Activated gamma-delta T cell (primary cell): ENCODE data around the gene RBM20.
"Not testable (repeated sequence)": the region's sequence is repeated elsewhere in the genome, so short reads cannot be mapped to it uniquely, and the experiment has no call there.

Experiments used
- DNase-seq: peaks from one replicate; lab custom pipeline; 2025; lab: John Stamatoyannopoulos, UW
- total RNA-seq, 2 donors: gene quantifications; one replicate each; lab custom pipeline; 2026; lab: John Stamatoyannopoulos, UW

RBM20 gene
- 0.67 to 2.8 reads per million in 2 donors for total RNA-seq

DNA sequence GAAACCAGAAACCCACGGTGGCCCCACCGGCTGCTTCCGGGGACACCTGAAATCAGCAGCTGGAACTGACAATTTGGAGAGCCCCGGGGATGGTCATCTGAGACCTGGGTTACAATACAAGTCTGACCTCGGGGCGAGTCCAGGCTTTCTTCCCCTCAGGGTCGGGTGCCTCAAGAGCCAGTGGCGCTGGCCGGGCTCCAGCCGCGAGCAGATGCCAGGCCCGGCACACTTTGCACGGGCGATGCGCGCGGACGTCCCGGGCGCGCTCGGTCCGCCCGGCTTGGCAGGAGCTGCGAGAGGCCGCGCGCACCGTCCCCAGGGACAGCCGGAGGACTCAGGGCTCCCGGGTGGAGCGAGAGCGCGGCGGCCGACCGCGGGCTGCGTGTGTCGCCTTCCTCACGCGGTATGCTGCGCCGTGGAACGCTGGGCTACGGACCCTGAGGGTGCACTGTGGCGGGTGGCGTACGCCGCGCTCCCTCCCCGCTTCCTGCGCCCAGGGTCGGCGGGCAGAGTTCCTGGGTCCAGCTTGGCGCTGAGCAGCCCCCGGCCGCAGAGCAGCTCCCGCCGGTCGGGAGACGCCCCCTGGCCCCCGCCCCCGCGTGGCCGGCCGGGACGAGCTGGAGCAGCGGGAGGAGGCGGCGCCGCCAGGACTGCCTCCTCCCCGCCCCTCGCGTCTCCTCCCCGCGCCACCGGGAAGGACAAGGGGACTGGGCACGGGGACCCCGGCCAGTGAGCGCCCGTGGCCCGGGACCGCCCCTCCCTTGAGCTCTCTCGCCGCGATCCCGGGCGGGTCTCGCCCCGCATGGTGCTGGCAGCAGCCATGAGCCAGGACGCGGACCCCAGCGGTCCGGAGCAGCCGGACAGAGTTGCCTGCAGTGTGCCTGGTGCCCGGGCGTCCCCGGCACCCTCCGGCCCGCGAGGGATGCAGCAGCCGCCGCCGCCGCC, at the start of gene RBM20:
TSS of gene RBM20 (plus strand) at position 684 of the 945 bp plus-strand sequence. CDS start at position 803, 119 bp downstream.
- peak; percentile 14 for DNase-seq

DNA sequence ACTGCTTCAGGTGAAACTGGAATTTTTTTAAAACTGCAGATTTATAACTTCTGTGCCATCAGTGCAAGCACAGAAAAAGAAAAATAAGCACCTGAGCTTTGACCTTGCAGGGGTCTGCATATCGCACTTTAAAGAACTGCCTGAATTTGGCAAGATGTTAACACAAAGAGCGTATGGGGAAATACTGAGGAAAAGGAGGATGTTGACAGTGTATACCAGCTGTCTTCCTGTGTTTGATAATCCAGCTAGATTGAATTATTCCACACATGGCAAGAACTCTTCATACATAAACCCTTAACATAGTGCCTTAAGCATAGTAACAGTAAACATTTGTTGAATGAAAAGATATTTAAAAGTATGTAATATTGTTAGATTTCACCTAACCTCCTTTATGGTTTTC, 46.7 kb upstream of the RBM20 start:
- no peak for DNase-seq

DNA sequence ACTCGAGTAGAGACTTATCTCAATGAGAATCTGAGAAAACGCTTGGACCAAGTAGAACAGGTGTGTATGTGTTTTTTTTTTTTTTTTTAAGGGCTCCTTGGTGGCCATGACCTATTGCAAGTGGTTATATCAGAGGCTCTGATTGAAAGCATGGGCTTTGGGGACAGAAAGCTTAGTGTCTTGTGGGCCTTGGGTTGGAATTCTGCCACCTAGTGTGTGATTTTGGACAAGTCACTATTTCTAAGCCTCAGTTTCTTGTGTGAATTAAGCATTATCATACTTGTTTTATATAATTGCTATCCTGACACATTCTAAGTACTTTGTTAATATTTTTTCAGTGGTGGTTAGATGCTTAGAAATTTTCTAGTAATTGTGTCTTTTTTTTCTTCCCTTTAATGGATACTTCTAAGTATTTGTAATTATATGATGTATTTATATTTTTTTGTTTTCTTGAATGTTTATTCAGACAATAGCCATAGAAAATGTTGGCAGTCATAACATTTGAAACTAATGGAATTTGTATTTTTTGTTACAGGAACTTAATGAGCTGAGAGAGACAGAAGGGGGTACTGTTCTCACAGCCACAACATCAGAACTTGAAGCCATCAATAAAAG, 43.5 kb upstream of the RBM20 start:
- DNase-seq = no peak

DNA sequence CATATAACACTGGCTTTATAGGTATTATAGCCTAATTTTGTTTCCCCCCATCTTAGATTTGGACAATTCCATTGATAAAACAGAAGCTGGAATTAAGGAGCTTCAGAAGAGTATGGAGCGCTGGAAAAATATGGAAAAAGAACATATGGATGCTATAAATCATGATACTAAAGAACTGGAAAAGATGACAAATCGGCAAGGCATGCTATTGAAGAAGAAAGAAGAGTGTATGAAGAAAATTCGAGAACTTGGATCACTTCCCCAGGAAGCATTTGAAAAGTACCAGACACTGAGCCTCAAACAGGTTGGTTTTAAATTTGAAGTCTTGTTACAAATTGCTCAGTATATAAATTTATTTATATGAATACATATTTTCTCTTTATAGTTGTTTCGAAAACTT, 42.6 kb upstream of the RBM20 start:
- no peak for DNase-seq

DNA sequence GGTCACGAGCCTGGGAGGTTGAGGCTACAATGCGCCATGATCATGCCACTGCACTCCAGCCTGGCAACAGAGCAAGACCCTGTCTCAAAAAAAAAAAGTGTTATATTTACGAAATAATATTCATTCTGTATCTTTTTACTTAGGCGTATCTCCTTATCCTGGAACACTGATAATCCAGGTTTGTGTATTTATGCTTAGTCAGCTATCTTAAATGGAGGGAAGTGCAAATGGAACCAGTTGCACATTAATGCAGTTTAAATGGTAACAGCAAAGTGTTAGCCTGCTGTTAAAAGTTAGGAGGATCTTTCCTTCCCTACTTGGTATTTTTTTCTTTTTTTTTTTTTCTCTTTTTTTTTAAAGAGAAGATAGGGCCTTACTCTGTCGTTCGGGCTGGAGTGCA, 36.0 kb upstream of the RBM20 start:
- no peak for DNase-seq

DNA sequence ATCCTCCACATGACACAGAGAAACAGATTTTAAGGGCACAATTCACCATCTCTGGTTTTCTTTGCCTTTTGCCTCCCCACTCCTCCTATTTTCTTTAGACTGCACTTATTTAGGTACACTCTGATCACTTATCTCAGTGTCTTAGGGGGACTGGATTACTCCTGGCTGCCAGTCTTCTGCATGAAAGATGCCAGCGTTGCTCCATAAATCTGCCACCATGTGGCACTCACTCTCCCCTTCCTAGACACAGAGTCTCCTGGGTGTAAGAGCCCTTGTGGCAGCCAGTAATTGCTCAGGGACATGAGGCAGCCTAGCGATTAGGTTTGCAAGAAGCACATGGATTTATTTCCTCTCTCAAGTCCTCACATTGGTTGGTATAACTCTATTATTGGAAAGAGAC, 34.5 kb upstream of the RBM20 start:
- DNase-seq = no peak

DNA sequence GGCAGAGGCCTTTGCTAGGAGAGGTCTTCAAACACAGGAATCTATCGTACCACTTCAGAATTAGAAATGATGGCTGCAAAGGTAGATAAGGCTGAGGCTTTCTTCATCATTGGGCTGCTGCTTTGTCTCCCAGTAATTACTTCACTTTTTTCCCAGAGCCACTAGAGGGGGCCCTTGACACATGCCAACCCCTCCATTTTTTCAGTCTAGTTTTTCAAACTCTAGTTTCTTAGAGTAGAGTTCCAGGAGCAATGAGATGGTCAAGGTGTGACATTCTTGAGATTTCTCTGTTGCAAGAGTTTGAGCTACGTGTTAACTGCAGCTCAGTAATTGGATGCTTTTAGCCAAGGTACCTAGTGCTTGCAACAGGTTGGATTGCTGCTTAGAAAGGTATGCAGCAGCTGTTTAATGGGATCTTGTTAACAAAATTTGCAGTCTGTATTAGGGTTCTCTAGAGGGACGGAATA, 33.8 kb upstream of the RBM20 start:
- no peak for DNase-seq

DNA sequence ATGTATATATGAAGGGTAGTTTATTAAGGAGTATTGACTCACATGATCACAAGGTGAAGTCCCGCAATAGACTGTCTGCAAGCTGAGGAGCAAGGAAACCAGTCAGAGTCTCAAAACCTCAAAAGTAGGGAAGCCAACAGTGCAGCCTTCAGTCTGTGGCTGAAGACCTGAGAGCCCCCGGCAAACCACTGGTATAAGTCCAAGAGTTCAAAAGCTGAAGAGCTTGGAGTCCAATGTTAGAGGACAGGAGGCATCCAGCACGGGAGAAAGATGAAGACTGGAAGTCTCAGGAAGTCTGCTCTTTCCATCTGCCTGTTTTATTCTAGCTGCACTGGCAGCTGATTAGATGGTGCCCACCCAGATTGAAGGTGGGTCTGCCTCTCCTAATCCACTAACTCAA, 33.4 kb upstream of the RBM20 start:
- not testable (repeated sequence) for DNase-seq

DNA sequence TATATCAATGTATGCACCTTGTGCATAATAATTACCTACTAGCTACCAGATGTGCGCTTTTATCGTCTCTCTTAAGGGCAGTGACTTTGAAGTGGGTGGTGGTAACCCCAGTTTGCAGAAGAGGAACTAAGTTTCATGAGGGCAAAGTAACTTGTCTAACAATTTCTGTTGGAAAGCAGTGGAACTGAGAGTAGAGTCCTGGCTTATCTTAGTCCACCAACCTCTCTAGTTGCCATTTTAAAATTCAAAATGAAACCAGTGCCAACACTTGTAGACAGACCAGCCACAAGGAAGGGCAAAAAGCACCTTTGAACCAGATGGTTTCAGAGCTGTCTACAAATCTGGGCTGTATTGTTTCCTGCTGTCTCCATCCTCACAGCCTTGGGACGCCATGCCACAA, 32.0 kb upstream of the RBM20 start:
- DNase-seq = no peak

DNA sequence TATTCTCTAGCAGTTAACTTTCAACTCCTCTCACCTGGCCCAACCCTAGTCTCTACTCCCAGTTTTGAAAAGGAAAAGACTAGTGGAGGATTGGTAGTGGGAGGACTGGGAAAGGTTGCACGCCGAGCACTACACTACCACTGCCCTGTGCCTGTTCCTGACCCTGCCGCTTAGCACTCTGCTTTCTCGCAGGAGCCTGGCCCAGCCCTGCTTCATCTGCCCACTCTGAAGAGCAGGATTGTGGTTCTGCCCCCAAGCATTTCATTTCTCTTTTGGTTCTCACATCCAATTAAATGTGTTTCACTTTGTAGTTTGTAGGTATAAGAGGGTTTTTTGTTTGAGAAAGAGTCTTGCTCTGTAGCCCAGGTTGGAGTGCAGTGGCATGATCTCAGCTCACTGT, 31.5 kb upstream of the RBM20 start:
- no peak for DNase-seq

DNA sequence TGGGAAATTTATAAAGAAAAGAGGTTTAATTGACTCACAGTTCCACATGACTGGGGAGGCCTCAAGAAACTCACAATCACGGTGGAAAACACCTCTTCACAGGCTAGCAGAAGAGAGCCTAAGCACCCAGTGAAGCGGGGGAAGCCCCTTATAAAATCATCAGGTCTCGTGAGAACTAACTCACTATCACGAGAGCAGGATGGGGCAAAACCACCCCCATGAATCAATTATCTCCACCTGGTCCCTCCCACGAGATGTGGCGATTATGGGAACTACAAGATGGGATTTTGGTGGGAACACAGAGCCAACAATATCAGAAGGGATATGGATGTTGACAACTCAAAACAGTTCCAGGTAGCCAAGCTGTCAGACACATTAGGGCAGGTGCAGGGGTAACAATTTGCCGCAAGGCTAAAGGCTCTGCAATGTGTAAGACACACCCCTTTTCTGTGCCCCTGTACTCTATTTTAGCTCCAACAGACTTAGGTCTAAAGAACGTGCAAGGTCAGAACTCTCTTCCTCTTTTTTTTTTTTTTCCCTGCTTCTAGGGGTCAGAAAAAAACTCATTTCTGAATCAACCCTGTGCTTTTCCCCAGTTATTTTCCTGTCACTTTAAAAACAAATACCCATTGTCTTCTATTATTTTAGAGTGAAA, 30.7 kb upstream of the RBM20 start:
- no peak for DNase-seq

DNA sequence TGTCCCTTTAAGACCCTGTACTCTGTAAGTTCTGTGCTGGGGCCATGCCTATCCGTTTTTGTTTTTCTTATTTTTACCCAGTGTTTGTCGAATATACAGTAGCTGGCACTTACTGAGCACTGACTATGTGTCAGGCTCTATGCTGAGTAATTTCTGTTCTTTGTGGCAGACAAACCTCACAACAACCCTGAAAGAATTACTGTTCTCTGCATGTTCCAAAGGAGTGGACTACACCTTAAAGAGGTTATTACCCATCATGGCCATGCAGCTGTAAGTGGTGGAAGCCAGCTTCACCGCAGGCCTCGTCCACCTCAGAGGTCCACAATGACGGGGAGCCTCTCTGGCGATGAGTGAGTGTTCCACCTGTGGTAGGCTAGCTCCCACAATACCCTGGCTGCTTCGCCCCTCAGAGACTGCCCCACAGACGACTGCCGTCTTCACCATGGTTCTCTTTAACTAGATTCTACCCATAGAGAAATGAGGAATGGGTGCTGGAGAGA, 30.1 kb upstream of the RBM20 start:
- DNase-seq = no peak

DNA sequence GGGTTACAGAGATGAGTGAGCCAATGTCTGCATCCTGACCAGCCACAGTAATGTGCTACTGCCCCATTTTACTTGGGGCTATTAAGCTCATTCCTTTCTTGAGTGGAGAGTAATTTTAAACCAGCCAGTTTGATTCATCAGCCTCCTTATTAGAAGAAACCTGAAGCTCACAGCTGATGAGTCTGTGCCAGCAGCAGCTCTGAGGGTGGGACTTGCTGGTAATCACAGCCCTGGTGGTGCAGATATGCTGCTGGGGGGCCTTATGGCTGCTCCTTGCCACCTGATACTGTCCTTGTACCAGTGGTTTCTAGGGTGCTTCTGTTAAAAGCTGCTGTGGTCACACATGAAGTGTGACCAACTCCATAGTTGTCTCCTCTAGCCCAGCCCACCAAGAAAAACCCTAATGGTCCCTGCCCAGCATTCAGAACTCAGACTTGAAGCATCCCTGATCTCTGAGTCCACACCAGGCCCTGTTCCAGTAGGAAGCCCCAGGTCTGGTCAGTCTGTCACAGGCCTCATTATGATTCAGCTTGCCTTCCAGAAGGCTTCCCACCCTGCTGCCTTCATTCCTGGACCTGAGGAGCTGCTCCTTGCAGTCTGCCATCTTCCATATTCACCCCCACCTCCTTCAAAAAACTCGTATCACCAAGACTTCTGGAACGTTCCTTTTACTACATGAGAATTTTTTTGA, 28.9 kb upstream of the RBM20 start:
- no peak for DNase-seq

DNA sequence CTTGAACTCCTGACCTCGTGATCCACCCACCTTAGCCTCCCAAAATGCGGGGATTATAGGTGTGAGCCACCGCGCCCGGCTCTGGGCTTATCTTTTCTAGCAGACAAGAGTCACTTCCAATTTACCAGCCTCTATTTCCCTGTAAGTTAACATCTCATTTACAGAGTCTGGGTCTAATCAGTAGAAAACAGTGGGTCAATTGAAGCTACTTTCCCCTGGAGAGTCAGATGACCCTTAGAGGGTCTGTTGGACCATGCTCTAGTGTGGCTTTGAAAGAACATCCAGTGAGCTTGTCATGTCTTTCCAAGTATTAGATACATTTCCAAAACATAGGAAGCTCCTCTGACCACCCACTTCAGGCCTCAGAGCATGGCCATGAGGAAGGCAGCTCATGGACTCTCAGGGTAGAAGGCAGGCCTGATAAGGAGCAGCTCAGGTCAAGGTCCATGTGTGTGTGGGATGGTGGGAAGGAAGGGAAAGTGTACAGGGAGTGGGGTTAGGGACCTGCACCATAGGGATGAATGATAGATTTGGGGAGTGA, 27.6 kb upstream of the RBM20 start:
- DNase-seq = no peak

DNA sequence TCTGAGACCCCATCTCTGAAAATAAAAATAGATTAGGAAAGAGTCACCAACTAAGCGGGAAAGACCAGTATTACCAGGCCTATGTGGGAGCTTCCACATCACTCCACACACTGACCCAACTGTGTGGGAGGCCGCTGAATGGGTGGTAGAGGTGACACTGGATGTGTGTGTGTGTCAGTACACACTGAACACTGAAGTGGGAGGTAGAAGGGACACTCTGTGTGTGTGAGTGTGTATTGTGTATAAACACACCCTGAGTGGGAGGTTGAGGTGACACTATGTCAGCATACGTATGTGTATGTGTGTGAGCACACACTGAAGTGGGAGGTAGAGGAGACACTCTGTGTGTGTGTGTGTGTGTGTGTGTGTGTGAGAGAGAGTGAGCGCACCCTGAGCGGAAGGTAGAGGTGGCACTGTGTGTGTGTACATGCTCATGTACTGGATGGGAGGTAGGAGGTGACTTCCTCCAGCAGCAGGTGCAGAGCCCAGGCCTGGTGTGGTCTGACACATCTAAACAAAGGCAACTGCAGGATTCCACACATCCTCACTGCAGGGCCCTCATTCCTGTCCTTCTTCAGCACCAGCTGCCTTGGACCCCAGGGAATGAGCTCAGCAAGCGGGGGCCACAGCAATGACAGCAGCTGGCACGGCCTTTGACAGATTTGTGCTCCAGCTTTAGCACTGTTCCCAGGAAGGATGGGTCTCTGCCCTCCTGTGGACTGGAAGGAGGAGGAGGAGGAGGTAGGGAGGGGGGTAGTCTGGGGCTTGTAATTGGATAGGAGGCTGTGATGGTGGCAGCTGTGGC, 26.5 kb upstream of the RBM20 start:
- no peak for DNase-seq

DNA sequence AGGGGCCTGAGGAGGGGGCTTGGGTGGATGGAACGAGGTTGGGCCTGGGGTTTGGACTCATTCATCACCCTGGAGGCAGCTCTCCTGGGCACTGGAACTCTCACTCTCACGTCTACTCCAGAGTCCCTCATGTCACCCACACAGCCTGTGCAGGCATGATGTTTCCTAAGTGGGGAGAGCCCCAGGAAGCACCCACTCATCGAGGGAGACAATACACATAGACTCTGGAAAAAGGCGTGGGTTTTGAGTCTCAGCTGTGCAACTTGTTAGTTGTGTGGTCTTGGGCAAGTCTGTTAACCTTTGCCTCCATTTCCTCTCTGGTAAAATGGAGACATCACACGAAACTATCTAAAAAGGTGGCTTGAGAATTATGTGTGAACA, 25.9 kb upstream of the RBM20 start:
- no peak for DNase-seq

DNA sequence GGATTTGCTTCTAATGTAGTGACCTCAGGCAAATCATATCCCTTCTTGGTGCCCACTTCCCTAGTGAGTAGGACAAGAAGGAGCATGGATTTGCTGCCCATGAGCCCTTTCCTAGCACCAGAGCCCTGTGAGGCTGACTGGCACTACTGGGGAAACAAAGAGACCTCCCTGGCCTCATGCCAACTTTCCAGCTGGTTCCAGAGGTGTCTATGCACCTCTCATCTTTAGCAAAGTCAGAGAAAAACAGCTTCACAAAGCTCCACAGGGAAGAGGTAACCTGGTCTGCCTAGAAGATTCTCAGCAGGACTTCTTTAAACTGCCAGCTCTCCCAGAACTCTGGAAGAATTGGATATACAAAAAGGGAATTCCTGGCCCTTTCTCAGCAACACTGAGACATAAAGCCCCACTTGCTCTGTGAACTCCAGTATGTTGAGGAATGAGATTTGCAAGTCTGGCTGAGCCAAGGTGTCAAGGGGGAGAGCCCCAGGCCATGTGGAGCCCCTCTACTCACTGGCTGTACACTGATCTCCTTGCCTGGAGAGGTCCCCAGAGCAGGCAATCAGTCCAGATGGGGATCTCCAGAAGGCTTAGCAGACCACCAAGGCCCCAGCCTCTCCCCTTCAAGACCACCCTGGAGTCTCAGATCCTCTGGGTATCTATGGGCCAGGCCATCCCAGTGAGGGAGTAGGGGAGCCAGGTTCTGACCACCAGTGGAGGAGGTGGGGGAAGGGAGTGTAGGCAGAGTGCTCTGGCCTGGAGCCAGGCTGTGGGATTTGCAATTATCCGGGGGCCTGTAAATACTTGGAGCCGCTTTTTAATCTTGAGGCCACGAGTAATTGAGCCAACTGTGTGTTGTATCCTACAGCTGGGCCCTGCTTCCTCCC, 24.4 kb upstream of the RBM20 start:
- DNase-seq = no peak

DNA sequence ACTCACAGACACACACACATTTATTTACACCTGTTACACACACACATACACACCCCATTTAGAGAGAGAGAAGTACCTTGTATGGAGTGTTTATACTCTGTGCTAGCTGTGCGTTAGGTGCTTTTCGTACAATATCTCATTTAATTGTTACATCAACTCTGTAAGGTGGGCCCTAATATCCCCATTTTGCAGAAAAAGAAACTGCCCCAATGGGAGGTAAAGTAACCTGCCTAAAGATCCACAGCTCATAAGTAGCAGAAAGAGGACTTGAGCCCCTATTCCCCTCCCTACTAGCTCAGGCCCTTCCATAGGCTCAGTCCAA, 23.8 kb upstream of the RBM20 start:
- no peak for DNase-seq

DNA sequence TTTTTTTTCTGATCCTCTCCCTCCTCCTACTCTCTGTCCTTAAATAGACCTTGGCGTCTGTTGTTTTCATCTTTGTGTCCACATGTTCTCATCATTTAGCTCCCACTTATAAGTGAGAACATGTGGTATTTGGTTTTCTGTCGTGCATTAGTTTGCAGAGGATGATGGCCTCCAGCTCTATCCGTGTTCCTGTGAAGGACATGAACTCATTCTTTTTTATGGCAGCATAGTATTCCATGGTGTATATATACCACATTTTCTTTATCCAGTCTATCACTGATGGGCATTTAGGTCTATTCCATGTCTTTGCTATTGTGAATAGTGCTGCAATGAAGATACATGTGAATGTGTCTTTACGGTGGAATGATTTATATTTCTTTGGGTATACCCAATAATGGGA, 20.8 kb upstream of the RBM20 start:
- not testable (repeated sequence) for DNase-seq

DNA sequence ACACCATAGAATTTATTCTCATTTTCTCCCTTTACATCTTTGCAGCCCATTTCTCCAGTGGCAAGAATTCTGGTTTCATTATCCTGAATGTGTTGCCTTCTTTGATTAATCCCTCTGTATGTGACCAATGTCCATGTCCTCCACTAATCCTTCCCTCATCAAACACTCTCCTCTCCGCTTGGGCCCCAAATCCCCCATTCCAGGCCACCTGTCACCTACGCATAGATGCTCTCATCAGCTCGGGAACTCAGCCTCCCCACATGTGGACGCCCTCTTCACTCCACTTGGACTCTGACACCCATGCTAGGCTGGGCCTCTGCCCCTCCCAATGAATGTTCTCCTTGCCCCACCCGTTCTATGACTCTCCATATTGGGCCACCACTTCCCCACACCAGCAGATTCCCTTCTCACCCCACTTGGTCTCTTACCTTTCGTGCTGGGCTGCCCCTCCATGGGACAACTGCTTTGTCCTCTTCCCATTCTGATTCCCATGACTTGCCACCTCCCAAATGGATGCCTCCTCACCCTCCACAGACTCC, 18.7 kb upstream of the RBM20 start:
- no peak for DNase-seq
